Pancreas (tissue), 10 donors: Measurements from ENCODE around the gene ITGA5. TPM values are rescaled to one million over a fixed set of nuclear protein-coding genes. Genes with fewer than 3 reads are reported as not detected.
A peak's percentile ranks its signal among the peaks of the same experiment; 100 is the strongest.

Experiments used
- ATAC-seq, 4 donors: fragments of 200-7000 bp; cut with Tn5 transposase; one replicate each; pipeline versions ENCODE4 v1.8.0 to v1.9.1; 2020; ENCODE audit warnings: mild to moderate bottlenecking in 4 of 4, moderate library complexity in 4 of 4
- DNase-seq, 6 donors: peaks; one replicate each; pipeline ENCODE4 v3.0.0-alpha.2; 2020
- FAIRE-seq: peaks from 2 replicates; lab custom pipeline; 2012; peaks lifted over from hg19 to GRCh38; lab: Jason Lieb, UNC
- H3K27ac ChIP-seq, 4 donors: fragments of 200-600 bp; sonication (generic); 1 replicate in 3 of 4; 2 replicates in 1 of 4; pipeline versions ENCODE4 v1.5.0 to v1.8.0; 2020
- H3K27me3 ChIP-seq, 4 donors: fragments of 200-600 bp; one replicate each; pipeline ENCODE4 v1.8.0; 2021
- H3K36me3 ChIP-seq, 3 donors: fragments of 200-600 bp; sonication (generic) in 1 of 3; one replicate each; pipeline versions ENCODE4 v1.5.0 to v1.8.0; 2020 to 2021
- H3K4me1 ChIP-seq, 3 donors: fragments of 200-600 bp; one replicate each; pipeline ENCODE4 v1.8.0; 2021
- H3K4me3 ChIP-seq, 4 donors: fragments of 200-600 bp; sonication (generic) in 2 of 4; one replicate each; pipeline versions ENCODE4 v1.5.0 to v1.8.0; 2020 to 2021
- H3K9me3 ChIP-seq, 4 donors: fragments of 200-600 bp; one replicate each; pipeline ENCODE4 v1.8.0; 2021
- WGBS, 2 donors: extraction: QIAGEN DNeasy Blood & Tissue Kit; methylation state at CpG; one replicate each; pipeline ENCODE4 v1.1.7; 2013; 5-methylcytosine and 5-hydroxymethylcytosine counted together
- intact Hi-C, 3 donors: fragments of 100-400 bp; cut with DNase I; formaldehyde crosslinking; loops; one replicate each; pipeline versions ENCODE4 v1.11.1 to v1.14.2; 2022
- polyA plus RNA-seq, 2 donors: library from polyadenylated mRNA; stranded (reverse); fragments of 200-250 nt; gene quantifications; one replicate each; pipeline ENCODE4 v1.2.3, GENCODE V29; 2013
- total RNA-seq, 6 donors: library from RNA; stranded (reverse); fragmentation: NEBNext Ultra II Directional in 4 of 6; extraction: Animal tissue kit (Norgen Biotek cat#: 25700) in 4 of 6; gene quantifications; one replicate each; pipeline versions ENCODE4 v1.2.1 to v1.2.4, GENCODE V29; 2021 to 2023
- TF ChIP-seq, protein P1 (sequence below), 4 donors: fragments of 200-600 bp; sonication (generic) in 3 of 4; IDR thresholded peaks; one replicate each; pipeline versions ENCODE4 v1.5.0 to v1.8.0; 2021; ENCODE audit warnings: antibody characterized with exemption in 4 of 4
- donor health status: healthy with polysubstance abuse.
- donor health status: DM: no; HTN: no; CAD: no; lungs with moderate emphysema.
- donor health status: DM: no; HTN: no; CAD: no.
- donor health status: control.
- donor health status: control.
- donor health status: Bipolar disorder and iron deficiency.
- donor health status: DM: yes; HTN: yes; CAD: no.
- donor health status: DM: no; HTN: no; CAD: no.
- donor health status: DM: no; HTN: no; CAD: no.
- donor health status: DM: yes; HTN: yes; CAD: no.

The ITGA5 gene
- total and polyA plus RNA-seq, 8 donors, result 9.5 to 32.2 (median 17.5) TPM

DNA sequence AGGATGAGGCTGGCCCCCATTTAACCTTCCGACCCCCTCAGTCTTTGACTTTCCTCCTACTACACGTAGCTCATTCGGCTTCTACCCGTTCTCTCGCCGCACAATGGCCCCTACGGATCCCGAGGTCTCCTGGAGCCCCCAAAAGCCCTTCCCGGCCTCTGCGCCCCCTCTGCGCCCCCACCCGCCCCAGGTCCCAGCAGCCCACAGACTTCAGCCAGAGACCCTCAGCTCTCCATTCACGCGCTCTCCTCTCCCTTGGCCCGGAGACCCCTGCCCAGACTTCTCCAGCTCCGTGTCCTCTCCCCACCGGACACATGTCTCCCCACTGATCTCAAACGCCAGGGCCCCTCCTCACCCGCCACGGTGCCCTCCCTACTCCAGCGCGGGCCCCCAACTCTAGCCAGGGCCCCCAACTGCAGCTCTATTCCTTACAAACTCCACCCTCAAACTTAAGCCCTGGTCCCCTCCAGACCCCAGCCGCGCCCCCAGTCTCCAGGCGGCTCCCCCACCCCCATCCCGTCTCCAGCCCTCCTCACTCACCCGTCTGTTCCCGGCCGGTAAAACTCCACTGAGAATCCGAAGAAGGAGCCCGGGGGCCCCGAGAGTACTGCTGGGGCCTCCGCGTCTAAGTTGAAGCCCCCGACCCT is 502 bp downstream of the ITGA5 start:
- peak overlapping the region; percentile 66 to 87 (median 80) for H3K4me3 ChIP-seq
- peak overlapping the region; percentile 60 to 78 (median 68) for H3K27ac ChIP-seq
- H3K9me3 ChIP-seq, result no peaks in the 10 kb centered on the region
- 14 to 16% methylated on average over 32 to 35 of the region's 35 CpGs for WGBS, 2 donors
- peaks cover 9 to 29% (median 12%) of the 10 kb centered on the region in 3 donors for H3K4me1 ChIP-seq
- intact Hi-C loops, result no loop called here
- peak; percentile 6 to 13 (median 10) for ATAC-seq
- TF ChIP-seq, protein P1, sequence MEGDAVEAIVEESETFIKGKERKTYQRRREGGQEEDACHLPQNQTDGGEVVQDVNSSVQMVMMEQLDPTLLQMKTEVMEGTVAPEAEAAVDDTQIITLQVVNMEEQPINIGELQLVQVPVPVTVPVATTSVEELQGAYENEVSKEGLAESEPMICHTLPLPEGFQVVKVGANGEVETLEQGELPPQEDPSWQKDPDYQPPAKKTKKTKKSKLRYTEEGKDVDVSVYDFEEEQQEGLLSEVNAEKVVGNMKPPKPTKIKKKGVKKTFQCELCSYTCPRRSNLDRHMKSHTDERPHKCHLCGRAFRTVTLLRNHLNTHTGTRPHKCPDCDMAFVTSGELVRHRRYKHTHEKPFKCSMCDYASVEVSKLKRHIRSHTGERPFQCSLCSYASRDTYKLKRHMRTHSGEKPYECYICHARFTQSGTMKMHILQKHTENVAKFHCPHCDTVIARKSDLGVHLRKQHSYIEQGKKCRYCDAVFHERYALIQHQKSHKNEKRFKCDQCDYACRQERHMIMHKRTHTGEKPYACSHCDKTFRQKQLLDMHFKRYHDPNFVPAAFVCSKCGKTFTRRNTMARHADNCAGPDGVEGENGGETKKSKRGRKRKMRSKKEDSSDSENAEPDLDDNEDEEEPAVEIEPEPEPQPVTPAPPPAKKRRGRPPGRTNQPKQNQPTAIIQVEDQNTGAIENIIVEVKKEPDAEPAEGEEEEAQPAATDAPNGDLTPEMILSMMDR (IDR thresholded peaks at IDR 0.05), result no peak
- peak in 1 of 6 donors; percentile 63 for DNase-seq
- FAIRE-seq, result no peak
- H3K36me3 ChIP-seq, result no peaks in the 10 kb centered on the region
- H3K27me3 ChIP-seq, result no peaks in the 10 kb centered on the region

DNA sequence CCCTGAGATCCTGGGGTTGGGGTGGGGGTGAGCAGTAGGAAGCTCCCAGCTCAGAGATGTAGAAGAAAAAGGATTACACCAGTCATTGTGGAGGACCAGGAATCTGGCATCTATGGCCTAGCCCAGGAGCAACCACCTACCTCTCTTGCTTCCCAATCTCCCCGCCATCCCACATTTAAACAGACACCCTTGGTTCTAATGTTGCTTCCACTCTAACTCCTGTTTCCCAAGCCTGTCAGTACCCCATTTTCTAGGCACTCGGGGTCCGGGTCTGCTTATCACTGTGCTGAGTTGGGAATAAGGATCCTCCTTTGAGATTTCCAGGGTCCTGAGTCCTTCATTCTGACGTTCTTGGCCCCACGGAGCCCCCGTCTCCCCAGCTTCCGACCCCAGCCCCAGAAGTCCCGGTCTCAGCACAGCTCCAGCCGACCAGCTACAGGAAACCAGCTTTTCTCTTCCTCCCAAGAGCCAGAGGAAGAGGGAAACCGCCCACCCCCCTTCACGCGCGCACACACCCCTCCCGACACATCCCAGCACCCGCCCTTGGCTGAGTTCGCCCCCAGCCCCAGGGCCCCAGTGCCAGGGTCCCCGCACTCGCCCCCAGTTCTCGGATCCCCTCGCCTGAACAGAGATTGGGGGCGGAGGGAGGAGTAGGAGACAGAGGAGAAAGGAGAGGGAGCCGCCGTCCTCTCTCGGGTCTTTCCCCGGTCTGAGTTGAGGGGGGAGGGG is 1.2 kb downstream of the ITGA5 start:
- no peak for FAIRE-seq
- peak in 2 of 6 donors; percentile 39 to 65 for DNase-seq
- 44 to 65% methylated on average over 19 to 24 of the region's 25 CpGs for WGBS, 2 donors
- ATAC-seq, result peak in 2 of 4 donors; percentile 7 to 15
- TF ChIP-seq, protein P1 (IDR thresholded peaks at IDR 0.05), result no peak
- intact Hi-C loops, result no loop called here
- Histone ChIP-seq H3K27ac (peak overlapping the region in 3 of 4 donors; percentile 60 to 78 (median 75)), H3K4me1 (peaks cover 9 to 31% (median 12%) of the 10 kb centered on the region in 3 donors), H3K9me3 (no peaks in the 10 kb centered on the region), H3K27me3 (no peaks in the 10 kb centered on the region), H3K36me3 (no peaks in the 10 kb centered on the region), H3K4me3 (peak overlapping the region; percentile 66 to 87 (median 80))

DNA sequence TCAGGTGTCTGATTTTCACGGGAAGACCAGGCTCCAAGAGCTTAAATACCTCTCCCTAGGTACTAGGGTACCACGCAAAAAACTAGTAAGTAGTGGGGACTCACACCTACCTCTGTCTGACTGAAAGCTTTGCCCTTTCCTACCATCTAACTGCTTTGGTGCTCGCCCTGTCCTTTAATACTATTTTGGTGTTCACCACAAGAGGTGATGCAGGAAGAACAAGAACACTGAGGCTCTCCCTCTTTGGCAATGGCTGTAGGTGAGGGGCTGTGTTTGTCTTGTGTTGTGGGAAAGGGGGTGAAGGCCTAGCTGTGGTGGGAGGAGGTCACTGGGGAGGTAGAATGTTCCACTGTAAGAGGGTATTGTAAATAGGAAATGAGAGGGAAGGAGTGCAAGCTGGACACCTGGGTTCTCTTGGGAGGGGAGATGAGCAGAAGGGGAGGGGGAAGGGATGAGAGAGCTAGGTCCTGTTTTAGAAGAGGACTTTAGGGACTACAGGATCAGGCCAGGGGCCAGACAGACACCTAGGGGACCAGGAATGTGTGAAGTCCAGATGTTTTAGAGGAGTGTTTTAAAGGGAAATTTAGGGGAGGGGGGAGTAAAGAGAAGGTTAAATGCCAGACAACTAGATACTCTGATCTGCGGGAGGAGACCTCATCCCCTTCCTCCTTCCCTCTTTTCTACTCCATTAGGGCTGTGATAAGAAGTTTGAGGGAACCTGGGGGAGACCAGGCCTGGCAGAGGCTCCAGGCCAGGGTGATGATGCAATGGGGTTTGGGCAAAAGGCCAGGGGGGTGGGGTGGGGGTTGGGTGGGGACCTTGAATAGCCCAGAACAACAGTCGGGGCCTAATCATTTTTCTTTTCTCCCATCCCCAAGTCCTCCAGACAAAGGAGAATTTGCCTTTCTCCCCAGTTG is 2.1 kb downstream of the ITGA5 start:
- no peak for ATAC-seq
- H3K9me3 ChIP-seq, result no peaks in the 10 kb centered on the region
- intact Hi-C loops, result no loop called here
- no peak for FAIRE-seq
- H3K4me1 ChIP-seq, result peaks cover 9 to 31% (median 12%) of the 10 kb centered on the region in 3 donors
- WGBS, 2 donors, result 57 to 59% methylated on average over 5 of the region's 5 CpGs
- no peak for DNase-seq
- TF ChIP-seq, protein P1 (IDR thresholded peaks at IDR 0.05), result no peak
- no peaks in the 10 kb centered on the region for H3K27me3 ChIP-seq
- H3K4me3 ChIP-seq, result peak overlapping the region in 1 of 4 donors; percentile 82
- H3K27ac ChIP-seq, result peak overlapping the region in 2 of 4 donors; percentile 75 to 78
- no peaks in the 10 kb centered on the region for H3K36me3 ChIP-seq

DNA sequence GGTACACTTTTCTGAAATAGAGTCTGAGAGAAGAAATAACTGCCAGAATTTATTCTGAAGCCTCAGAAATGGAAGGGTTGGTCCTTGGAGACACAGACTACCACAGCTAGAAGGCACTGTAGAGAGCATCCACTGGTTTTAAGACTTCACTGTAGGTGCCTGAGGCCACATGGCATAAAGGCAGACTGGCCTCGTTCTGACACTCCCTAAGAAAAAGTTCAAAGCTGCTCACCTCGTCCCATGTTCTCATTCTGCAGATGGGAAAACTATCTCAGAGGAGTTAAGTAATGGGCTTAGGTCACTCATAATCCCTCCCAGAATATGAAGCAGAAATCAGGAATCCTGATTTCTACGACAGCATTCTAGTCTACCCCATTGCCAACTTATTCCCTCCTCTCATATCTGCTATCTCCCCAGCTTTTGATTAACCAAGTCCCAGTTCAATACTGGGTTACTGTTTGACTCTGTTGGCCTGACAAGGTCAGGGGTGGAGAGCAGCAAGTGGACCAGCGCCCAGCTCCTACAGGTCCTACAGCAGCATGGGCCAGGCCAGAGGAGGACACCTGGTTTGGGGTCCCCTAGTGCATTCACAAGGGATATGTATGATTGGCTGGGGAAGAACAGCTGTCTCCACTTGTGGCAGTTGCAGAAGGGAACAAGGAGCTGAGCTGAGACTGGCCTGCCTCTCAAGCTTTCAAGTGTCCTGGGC is 3.7 kb downstream of the ITGA5 start:
- FAIRE-seq (no peak), DNase-seq (no peak), ATAC-seq (peak in 2 of 4 donors; percentile 21 to 44)
- Histone ChIP-seq H3K36me3 (no peaks in the 10 kb centered on the region), H3K9me3 (no peaks in the 10 kb centered on the region), H3K27me3 (no peaks in the 10 kb centered on the region), H3K4me1 (peaks cover 9 to 31% (median 12%) of the 10 kb centered on the region in 3 donors), H3K4me3 (no peak overlapping the region), H3K27ac (peak overlapping the region in 2 of 4 donors; percentile 10 to 16)
- 14 to 18% methylated on average over 4 of the region's 4 CpGs for WGBS, 2 donors
- TF ChIP-seq, protein P1 (IDR thresholded peaks at IDR 0.05), result no peak
- intact Hi-C loops, result no loop called here
